Left ventricle myocardium superior (tissue), 1 donor: Measurements from ENCODE around the gene PARM1. TPM values are rescaled to one million over a fixed set of nuclear protein-coding genes. Genes with fewer than 3 reads are reported as not detected.

Source experiments
- ATAC-seq: fragments of 200-7000 bp; cut with Tn5 transposase; one replicate; pipeline ENCODE4 v1.9.1; 2020; ENCODE audit warnings: mild to moderate bottlenecking, moderate library complexity
- DNase-seq: peaks from one replicate; pipeline ENCODE4 v3.0.0-alpha.2; 2020
- intact Hi-C: fragments of 100-400 bp; cut with micrococcal nuclease; formaldehyde crosslinking; loops from one replicate; pipeline ENCODE4 v1.11.0; 2022
- long read RNA-seq: library from polyadenylated mRNA; unstranded; transcript quantifications from one replicate; pipeline ENCODE4 v2.0.0, GENCODE V29; 2021
- total RNA-seq: library from RNA; stranded (reverse); fragmentation: NEBNext Ultra II Directional; extraction: Animal tissue kit (Norgen Biotek cat#: 25700); gene quantifications from one replicate; pipeline ENCODE4 v1.2.1, GENCODE V29; 2021
- donor health status: DM: no; HTN: yes; CAD: no; lungs with severe emphysema.

The PARM1 gene, protein sequence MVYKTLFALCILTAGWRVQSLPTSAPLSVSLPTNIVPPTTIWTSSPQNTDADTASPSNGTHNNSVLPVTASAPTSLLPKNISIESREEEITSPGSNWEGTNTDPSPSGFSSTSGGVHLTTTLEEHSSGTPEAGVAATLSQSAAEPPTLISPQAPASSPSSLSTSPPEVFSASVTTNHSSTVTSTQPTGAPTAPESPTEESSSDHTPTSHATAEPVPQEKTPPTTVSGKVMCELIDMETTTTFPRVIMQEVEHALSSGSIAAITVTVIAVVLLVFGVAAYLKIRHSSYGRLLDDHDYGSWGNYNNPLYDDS
- total RNA-seq: 107 TPM
- long read RNA-seq, full-length matches to known transcripts: 103 of 158 reads
- long read RNA-seq, partial matches to known transcripts: 10 of 158 reads
- long read RNA-seq, other reads (novel, unspliced or antisense): 45 of 158 reads

DNA sequence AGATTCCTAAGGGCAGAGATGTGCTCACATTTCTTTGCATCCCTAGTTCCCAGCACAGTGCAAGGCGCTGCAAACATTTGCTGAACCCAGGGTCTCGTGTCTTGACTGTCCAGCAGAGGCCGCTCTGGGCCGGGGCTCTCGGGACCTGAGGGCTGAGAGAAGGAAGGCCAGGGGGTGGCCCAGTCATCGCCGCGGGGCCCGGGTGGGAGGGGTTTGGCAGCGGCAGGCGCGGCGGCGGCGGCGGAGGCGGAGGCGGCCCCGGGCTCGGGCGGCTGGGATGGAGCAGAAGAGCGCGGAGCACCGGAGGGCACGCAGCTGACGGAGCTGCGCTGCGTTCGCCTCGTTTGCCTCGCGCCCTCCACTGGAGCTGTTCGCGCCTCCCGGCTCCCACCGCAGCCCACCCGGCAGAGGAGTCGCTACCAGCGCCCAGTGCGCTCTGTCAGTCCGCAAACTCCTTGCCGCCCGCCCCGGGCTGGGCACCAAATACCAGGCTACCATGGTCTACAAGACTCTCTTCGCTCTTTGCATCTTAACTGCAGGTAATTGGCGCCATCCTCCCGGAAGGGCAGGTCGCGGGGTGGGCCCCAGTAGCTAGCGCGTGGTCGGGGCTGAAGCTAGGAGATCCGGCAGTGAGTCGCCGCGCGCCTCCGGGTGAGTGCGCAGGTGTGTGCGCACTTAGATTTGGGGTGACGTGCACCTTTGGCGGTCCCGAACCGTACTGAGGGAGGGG, at the start of gene PARM1:
Gene PARM1 (plus strand): TSS at position 285 of the 730 bp plus-strand sequence. CDS start 212 bp downstream, at position 497.
- DNase-seq (peak; percentile 95), ATAC-seq (peak; percentile 98)
- intact Hi-C loops: loop anchor here (2.0 to 5.0 kb wide), 2 partner anchors 58 to 184 kb away; no protein-coding TSS in a partner anchor

DNA sequence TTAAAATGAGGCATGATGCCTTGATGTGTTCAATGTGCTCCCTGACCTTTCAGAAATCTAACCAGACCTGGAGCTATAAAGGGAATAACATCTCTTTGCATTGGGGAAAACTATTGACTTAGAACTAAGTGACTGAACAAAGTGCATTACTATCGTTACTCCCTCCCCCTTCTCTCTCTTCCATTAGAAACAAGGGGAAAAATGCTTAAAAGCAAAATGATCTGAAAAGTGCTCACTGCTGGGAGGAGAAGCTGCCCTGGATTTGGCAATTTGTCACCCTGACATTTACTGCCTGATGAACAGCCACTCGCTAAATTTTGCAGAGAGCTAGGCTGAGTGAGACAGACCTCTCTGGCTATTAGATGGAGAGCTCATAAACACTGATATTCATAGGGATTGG, 48.6 kb upstream of the PARM1 start:
- intact Hi-C loops: no loop called here
- no peak for DNase-seq
- ATAC-seq: no peak

DNA sequence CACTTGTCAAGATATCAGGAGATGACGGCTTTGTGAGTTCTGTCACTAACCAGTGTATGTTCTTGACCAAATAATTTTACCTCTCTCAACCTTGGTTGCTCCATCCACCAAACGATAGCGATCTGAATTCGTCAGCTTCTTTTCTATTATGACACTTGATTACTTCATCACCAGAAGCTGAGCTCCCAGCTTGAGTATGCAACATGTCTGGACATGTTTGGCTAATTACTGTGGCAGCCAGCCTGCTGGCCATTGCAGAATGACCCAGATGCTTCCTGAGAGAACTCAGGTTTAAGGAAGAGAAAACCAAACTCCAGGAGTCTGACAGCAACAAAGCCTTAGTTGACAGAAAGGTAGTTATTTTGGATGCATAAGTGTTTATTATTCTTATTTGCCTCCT, 46.4 kb upstream of the PARM1 start:
- no peak for DNase-seq
- no peak for ATAC-seq
- intact Hi-C loops: no loop called here

DNA sequence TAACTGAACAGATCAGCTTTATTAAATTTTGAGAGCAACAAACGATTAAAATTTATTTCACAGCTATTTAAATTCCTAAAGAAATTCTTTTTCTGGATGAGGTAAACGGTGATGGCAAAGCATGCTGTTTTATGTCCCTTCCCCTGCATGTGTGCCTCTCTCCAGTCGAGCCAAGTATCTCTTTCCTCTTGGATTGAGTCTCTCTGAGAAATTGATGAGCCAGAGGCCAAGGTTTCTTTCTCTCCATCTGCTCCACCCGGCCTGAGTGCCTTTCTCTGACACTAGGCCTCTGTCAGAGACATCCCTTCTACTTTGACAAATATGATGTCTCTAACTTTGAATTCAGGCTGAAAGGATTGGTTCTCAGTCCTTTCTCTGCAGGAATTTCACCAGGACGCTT, 42.6 kb upstream of the PARM1 start:
- intact Hi-C loops: no loop called here
- DNase-seq: no peak
- no peak for ATAC-seq

DNA sequence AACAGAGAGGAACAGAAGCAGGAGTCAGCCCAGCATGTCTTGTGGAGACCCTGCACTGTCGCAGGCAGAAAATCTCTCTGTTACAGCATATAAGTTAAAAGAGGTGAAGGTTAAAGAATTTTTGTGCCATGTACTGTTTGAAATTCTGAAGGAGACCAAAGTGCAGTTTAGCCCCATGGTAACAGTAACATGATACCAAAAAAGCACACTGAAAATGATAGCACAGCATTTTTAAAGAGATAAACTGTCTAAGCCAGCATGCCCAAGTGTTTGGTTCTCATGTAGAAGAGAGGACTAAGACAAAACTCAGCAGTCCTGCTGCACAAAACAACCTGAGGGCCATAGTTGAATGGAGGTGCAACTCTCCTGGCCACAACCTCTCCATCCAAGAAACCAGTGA, 41.9 kb upstream of the PARM1 start:
- DNase-seq (no peak), ATAC-seq (no peak)
- intact Hi-C loops: no loop called here

DNA sequence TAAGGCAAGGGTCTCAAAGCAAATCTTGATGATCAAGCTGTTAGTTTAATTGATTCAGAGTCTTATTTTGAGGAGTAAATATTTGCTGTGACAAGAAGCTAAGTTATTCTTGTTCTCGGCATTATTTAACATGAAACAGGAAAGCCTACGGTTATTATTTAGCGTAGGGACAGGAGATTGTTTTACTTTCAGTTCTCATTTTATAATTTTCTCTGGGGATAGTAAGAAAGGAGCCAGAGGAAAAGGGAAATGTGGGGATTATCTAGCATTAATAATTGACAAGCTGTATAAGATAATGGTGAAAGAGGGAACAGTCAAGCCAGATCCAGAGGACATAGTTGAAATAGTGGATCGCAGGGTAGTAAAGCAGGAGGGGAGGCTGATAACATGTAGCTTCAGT, 39.7 kb upstream of the PARM1 start:
- intact Hi-C loops: no loop called here
- DNase-seq (no peak), ATAC-seq (no peak)

DNA sequence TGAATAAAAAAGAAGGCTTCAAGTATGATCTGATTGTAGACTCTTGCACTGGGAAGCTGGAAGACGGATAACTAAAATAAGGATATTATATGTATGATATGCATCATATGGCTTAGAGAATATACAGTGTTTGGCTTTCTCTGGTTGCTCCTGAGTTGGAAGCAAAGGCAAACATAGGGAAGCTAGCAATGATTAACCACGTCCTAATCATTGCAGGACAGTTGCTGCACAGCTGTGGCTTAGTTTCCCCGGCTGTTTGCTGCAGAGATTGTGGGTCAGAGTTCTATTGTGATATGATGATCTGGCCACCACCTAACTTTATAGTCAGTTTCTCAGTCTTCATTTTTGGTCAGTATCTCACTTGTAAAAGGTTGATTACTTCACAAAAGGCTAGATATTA, 36.3 kb upstream of the PARM1 start:
- intact Hi-C loops: no loop called here
- ATAC-seq (no peak), DNase-seq (no peak)

DNA sequence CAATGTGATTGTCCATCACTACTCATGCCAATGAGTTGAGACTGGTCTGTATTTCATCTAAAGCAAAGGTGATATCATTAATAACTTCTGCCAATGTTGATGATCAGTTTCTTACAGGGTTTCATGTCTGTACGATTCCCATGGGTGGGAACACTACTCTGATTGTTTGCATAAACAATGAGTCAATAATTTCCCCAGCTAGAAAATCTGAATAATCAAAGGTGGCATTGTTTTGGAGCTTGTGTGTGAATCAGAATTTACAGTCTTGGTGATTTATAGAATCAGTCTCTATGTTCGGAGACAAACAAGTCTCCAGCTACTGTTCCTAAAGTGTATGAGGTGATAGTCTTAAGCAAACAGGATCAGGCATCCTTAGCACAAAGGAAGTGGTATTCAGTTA, 35.5 kb upstream of the PARM1 start:
- DNase-seq (no peak), ATAC-seq (no peak)
- intact Hi-C loops: no loop called here

DNA sequence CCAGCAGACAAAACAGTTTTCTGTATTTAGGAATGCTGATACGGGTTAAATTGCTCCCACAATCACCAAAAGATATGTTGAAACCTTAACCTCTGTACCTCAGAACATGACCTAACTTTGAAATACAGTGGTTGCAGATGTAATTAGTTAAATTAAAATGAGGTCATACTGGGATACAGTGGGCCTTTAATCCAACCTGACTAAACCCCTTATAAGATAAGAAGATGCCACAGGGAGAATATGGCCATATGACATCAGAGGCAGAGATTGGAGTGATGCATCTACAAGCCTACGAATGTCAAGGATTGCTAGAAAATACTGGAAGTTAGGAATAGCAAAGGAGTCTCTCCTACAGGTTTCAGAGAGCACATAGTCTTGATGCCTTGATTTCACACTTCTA, 32.1 kb upstream of the PARM1 start:
- ATAC-seq (no peak), DNase-seq (no peak)
- intact Hi-C loops: no loop called here

DNA sequence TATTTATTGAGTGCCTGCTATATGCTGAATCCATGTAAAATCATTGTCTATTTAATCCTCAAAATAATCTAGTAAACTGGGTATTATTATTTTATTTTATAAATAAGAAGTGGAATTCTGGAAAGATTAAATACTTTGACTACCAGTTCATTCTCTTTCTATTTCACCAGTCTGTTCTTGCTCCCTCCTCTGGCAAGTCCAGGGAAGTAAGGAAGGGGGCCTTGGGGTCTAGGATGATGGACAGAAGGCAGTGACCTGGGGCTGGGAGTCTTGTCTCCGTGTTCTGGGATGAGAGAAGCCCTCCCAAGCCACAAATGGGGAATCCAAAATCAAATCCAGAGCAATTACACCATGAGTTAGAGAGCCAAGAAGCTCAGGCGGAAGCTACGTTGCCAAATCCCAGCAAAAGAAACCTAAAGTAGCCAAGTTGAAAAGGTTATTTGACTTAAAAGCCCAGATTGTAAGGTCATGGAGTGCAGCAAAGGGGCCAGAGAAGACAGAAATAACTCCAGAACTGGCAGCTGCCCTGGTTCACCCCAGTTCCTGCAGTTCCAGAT, 28.3 kb upstream of the PARM1 start:
- no peak for ATAC-seq
- DNase-seq: no peak
- intact Hi-C loops: no loop called here

DNA sequence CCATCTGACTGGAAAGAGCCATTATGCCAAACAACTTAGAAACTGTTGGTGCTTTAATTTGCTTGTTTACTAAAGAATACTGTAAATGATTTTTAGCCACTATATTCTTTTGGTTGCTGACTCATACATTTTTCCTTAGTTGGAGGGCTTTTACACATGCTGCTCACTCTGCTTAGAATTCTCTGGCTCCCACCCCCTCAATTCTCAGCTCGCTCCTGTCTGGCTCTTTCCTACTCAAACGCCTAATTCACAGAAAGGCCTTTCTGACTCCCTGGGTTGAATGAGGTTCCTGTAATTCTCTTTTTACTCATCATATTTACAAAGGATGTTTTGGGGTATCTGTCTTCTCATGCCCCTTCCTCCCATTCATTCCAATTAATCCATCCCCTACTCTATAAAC, 26.1 kb upstream of the PARM1 start:
- ATAC-seq: no peak
- intact Hi-C loops: no loop called here

DNA sequence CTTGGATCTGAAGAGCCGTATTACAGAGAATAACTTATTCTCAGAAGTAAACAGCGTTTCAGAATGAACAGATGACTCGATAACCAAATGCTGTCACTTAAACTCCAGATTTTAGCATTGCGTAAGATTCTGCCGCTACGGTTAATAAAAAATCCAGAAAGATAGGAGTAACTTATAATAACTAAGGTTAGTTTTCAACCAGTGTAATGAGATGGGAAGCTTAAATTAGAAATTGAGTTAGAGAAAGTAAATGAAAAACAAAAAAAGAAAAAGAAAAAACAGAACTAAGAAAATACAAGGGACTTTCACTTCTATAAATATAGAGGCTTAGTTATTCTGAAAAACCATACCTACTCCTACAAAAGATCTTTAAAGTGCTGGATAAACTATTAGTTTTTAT, 13.1 kb upstream of the PARM1 start:
- intact Hi-C loops: no loop called here
- ATAC-seq: no peak
- DNase-seq: no peak

More for the DNA sequence above, 26.1 kb upstream of the PARM1 start:
- no peak for DNase-seq

DNA sequence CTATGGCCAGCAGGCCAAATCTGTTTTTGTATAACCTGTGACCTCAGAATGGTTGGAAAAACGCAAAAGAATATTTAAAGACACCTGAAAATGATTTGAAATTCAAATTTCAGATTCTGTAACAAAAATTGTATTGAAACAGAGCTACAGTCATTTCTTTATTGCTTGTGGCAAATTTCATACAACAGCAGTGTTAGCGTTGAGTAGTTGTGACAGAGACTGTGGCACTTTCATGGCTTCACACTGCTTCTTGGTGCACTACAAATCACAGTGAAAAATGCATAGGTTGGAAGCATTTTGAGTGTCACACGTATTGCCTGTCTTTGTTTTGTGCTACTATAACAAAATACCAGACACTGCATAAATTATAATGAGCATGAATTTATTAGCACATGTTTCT, 12.2 kb upstream of the PARM1 start:
- intact Hi-C loops: no loop called here
- DNase-seq: no peak
- no peak for ATAC-seq

DNA sequence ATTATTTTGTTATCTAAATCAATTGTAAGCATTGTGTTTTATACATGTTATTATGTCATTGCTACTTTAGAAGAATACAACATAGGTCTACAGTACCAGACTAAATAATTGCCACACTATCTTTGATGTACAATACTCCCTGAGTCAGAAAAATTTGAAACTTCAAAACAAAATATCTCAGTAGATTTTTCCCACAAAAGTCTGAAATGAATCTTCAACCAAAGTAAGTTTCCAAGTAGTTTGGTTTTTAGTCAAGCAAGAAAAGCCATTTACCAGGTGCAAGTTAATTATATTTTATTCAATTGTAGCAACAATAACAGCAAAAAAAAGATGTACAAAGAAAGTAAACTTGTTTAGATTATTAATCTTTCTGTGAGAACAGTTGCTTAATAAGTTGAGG, 11.4 kb upstream of the PARM1 start:
- DNase-seq (no peak), ATAC-seq (no peak)
- intact Hi-C loops: no loop called here

DNA sequence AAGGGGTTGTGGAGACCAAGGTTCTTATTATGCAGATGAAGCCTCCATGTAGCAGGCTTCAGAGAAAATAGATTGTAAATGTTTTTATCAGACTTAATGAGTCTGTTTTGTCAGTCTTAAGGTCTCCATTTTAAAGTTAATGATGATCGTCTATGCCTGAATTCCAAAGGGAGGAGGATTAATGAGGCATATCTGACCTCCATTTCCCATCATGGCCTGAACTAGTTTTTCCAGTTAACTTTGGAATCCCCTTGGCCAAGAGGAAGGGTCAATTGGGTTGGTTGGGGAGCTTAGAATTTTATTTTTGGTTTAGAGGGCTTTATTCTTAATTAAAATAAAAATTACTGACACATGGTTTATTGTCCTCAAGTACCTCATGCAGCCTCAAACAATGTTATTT, 6.9 kb upstream of the PARM1 start:
- DNase-seq: no peak
- ATAC-seq: no peak
- intact Hi-C loops: no loop called here

DNA sequence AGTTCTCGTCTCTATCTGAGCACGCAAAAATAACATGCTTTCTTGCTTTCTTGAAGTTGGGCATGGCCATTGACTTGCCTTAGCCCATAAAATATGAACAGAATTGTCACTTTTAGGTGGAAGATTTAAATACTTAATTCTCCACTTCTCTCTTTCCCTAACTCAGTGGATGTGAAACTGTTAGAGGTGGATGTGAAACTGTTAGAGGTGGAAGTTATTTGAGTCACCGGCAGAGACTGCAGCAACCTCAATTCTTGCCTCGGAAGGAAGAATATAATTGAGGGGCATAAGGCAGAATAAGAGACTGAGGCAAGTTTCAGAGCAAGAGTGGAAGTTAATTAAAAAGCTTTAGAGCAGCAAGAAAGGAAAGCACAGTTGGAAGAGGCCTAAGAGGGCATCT, 2.8 kb upstream of the PARM1 start:
- ATAC-seq: no peak
- DNase-seq: no peak
- intact Hi-C loops: loop anchor here (5.0 kb wide), 1 partner anchor 187 kb away; no protein-coding TSS in a partner anchor

DNA sequence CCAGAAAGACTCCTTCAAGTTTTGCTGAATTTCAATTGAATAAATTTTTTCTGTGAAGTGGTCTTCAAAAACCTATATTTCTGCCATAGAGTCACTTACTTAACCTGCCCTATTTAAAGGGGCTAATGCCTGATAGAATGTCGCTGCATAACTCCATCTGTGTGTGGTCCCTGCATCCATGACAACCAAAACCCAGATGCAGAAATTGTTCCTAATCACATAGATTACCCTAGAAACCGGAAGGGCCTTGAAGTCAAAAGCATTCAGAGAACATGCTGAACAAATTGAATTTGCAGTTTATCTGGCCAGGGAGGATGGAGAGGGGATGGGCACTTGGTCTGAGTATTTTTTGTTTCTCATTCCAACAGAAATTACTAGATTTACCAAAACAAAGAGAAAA, 1.5 kb upstream of the PARM1 start:
- ATAC-seq (no peak), DNase-seq (no peak)
- intact Hi-C loops: loop anchor here (5.0 kb wide), 1 partner anchor 186 kb away; no protein-coding TSS in a partner anchor

DNA sequence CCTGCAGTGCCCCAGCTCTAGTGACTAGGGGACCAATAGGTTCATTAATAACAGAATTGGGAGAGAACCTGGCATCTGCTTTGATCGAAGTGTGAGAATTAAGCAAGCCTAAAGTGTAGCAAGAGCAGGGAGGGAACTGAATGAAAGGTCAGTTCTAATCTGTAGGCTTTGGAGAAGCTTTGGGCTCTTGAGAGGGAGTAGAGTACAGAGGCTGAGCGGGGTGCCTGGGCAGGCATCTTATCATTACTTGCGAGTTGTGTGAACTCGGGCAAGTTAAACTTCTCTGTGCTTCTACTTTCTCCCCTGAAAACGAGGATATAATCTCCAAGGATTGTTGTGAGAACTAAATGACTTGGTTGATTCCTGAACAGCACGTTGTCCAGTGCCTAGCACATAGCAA, 906 bp upstream of the PARM1 start:
- intact Hi-C loops: loop anchor here (2.0 to 5.0 kb wide), 2 partner anchors 57 to 185 kb away; no protein-coding TSS in a partner anchor
- ATAC-seq (no peak), DNase-seq (no peak)

DNA sequence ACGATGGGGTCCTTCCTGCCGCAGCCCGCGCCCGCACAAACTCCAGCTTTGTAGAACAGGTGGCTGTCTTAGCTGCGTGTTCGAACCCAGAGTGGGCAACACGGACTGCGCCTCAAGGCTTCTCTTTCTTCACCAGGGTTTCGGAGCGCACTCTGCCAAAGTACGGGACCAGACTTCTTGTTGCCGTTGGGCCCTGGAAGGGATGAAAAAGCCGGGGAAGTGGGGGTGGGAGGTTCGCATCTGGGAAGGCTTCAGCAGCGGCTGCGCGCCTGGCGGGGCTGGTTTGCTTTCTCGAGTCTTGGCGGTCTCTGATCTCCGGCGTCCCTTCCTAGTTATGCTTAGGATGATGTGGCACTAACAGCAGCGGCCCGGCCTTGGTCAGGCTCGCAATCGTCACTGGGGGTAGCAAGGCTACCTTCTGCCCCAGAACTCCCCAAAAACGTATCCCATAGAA, 673 bp downstream of the PARM1 start:
- ATAC-seq: peak; percentile 17
- intact Hi-C loops: loop anchor here (2.0 to 5.0 kb wide), 2 partner anchors 59 to 184 kb away; no protein-coding TSS in a partner anchor
- DNase-seq: peak; percentile 35
